OCI-LY1 (cell line): ENCODE data around the gene PYGB.

Experiments
- H2AFZ ChIP-seq: fragments of 200-600 bp; sonication (generic), shearing (Covaris generic); 2 replicates; pipeline ENCODE4 v1.6.0; 2014; ENCODE audit warnings: antibody characterized with exemption, mild to moderate bottlenecking, low read length
- H3F3A ChIP-seq: fragments of 200-600 bp; sonication (generic), shearing (Covaris generic); 2 replicates; pipeline ENCODE4 v1.6.0; 2014; ENCODE audit warnings: mild to moderate bottlenecking, antibody characterized with exemption, low read length, moderate library complexity; ENCODE audit not compliant: insufficient read depth
- H3K27ac ChIP-seq: fragments of 200-600 bp; sonication (generic); 2 replicates; pipeline ENCODE4 v1.5.1; 2014; ENCODE audit warnings: low read length, mixed run types, mild to moderate bottlenecking, low read depth; ENCODE audit not compliant: poor library complexity, severe bottlenecking
- H3K27me3 ChIP-seq: fragments of 200-600 bp; sonication (generic); 2 replicates; pipeline ENCODE4 v1.6.0; 2014; ENCODE audit warnings: antibody characterized with exemption, mild to moderate bottlenecking, low read length, moderate library complexity; ENCODE audit not compliant: insufficient read depth
- H3K36me3 ChIP-seq: fragments of 200-600 bp; sonication (generic); 2 replicates; pipeline ENCODE4 v1.6.1; 2014; ENCODE audit warnings: mild to moderate bottlenecking, antibody characterized with exemption, low read length, moderate library complexity, mixed read lengths; ENCODE audit not compliant: insufficient read depth
- H3K4me1 ChIP-seq: fragments of 200-600 bp; sonication (generic); 2 replicates; pipeline ENCODE4 v1.5.1; 2014; ENCODE audit warnings: mild to moderate bottlenecking, low read length, moderate library complexity; ENCODE audit not compliant: insufficient read depth, severe bottlenecking
- H3K4me2 ChIP-seq: fragments of 200-600 bp; sonication (generic), shearing (Covaris generic); 2 replicates; pipeline ENCODE4 v1.6.1; 2014; ENCODE audit warnings: low read length
- H3K4me3 ChIP-seq: fragments of 200-600 bp; sonication (generic); 2 replicates; pipeline ENCODE4 v1.5.1; 2014; ENCODE audit warnings: low read length, low read depth, mild to moderate bottlenecking, mixed read lengths; ENCODE audit not compliant: poor library complexity, severe bottlenecking
- H3K79me2 ChIP-seq: fragments of 200-600 bp; shearing (Covaris generic); 2 replicates; pipeline ENCODE4 v1.6.1; 2016; ENCODE audit warnings: mixed run types, low read length, mixed read lengths; ENCODE audit not compliant: insufficient read depth
- H3K9ac ChIP-seq: fragments of 200-600 bp; sonication (generic), shearing (Covaris generic); 2 replicates; pipeline ENCODE4 v1.6.1; 2014; ENCODE audit warnings: mild to moderate bottlenecking, low read length, mixed read lengths
- H3K9me2 ChIP-seq: fragments of 200-600 bp; sonication (generic), shearing (Covaris generic); 2 replicates; pipeline ENCODE4 v1.6.1; 2014; ENCODE audit warnings: low read depth, mild to moderate bottlenecking, low read length, mixed read lengths
- H3K9me3 ChIP-seq: fragments of 200-600 bp; shearing (Covaris generic); 2 replicates; pipeline ENCODE4 v1.6.1; 2014; ENCODE audit warnings: low read length, mixed read lengths
- H4K20me1 ChIP-seq: fragments of 200-600 bp; sonication (generic), shearing (Covaris generic); 2 replicates; pipeline ENCODE4 v1.6.0; 2016; ENCODE audit warnings: mild to moderate bottlenecking, low read length; ENCODE audit not compliant: insufficient read depth
- EZH2 ChIP-seq: fragments of 200-600 bp; sonication (generic), shearing (Covaris generic); IDR thresholded peaks from 2 replicates; pipeline ENCODE4 v1.8.0; 2017; ENCODE audit warnings: borderline replicate concordance, mixed run types, mild to moderate bottlenecking, antibody characterized with exemption, low read length, moderate library complexity, mixed read lengths
- TF ChIP-seq, protein P1 (sequence below): fragments of 200-600 bp; sonication (generic), shearing (Covaris generic); IDR thresholded peaks from 2 replicates; pipeline ENCODE4 v1.5.1; 2017; ENCODE audit warnings: mild to moderate bottlenecking, antibody characterized with exemption, low read length, moderate library complexity, mixed read lengths

The PYGB gene

DNA sequence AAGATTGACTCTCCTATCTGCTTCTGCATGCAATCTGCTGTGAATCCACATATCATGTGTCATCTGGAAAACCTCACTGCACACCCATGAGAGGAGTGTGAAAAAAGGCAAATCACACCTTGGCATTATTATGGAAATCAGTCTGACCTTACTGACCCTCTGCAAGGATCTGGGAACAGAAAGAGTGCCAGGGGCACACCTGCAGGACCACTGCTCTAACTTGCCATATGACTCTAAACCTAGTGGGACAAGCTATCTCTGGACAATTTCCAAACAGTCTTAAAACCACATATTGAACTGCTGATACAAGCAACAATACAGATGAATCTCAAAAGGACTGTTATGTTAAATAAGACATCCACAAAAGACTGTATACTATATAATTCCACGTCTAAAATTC is 92.5 kb downstream of the PYGB start:
- Histone ChIP-seq H3K79me2 (peaks cover 18% of the 10 kb centered on the region), H4K20me1 (no peaks in the 10 kb centered on the region), H3K36me3 (no peaks in the 10 kb centered on the region; the same call in 1 of the 2 replicates), H3K4me1 (peaks cover 22% of the 10 kb centered on the region), H3K9me2 (no peaks in the 10 kb centered on the region), H2AFZ (no peak overlapping the region), H3K9me3 (no peaks in the 10 kb centered on the region; the same call in 1 of the 2 replicates), H3F3A (no peaks in the 10 kb centered on the region), H3K27ac (no peak overlapping the region), H3K9ac (no peak overlapping the region), H3K4me2 (no peak overlapping the region), H3K27me3 (no peaks in the 10 kb centered on the region), H3K4me3 (no peak overlapping the region)
- TF ChIP-seq, protein P1, sequence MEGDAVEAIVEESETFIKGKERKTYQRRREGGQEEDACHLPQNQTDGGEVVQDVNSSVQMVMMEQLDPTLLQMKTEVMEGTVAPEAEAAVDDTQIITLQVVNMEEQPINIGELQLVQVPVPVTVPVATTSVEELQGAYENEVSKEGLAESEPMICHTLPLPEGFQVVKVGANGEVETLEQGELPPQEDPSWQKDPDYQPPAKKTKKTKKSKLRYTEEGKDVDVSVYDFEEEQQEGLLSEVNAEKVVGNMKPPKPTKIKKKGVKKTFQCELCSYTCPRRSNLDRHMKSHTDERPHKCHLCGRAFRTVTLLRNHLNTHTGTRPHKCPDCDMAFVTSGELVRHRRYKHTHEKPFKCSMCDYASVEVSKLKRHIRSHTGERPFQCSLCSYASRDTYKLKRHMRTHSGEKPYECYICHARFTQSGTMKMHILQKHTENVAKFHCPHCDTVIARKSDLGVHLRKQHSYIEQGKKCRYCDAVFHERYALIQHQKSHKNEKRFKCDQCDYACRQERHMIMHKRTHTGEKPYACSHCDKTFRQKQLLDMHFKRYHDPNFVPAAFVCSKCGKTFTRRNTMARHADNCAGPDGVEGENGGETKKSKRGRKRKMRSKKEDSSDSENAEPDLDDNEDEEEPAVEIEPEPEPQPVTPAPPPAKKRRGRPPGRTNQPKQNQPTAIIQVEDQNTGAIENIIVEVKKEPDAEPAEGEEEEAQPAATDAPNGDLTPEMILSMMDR: no peak
- TF ChIP-seq EZH2: no peak

DNA sequence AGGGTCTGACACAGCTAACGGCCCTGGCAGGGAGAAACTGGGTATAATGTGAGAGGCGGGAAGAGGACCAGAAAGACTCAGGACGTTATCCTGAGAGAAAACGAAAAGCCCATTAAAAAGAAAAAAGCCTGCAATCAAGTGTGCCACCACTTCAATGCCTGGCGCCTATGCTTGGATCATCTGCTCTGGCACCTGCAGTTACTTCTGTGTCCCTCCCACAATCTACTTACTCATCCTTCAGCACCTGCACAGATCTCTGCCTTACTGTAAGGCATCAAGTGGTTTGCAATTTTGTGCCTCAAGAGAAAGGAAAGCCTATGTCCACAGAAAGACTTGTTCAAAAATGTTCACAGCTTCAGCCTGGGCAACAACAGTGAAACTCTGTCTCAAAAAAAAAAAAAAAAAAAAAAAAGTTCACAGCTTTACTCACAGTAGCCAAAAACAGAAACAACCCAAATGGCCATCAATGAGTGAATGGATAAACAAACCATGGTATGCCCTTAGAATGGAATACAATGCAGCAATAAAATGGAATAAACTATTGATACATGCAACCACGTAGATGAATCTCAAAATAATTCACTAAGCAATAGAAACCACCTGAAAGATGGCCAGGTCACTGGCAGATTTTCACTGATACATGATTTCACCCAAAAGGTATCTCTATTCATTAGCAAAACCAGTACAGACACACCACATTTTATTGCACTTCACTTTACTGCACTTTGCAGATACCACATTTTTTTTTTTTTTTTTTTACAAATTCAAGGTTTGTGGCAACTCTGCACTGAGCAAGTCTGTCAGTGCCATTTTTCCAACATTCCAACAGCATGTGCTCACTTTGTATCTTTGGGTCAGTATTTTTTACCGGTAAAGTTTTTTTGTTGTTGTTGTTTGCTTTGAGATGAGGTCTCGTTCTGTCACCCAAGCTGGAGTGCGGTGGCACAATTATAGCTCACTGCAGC is 94.1 kb downstream of the PYGB start:
- no peaks in the 10 kb centered on the region for H3K27me3 ChIP-seq
- H3K4me3 ChIP-seq: no peak overlapping the region
- H3K9me3 ChIP-seq: no peaks in the 10 kb centered on the region
- no peaks in the 10 kb centered on the region for H4K20me1 ChIP-seq
- H3F3A ChIP-seq: no peaks in the 10 kb centered on the region
- no peak for TF ChIP-seq EZH2
- TF ChIP-seq, protein P1: no peak
- no peak overlapping the region for H3K9ac ChIP-seq
- no peak overlapping the region for H2AFZ ChIP-seq
- H3K27ac ChIP-seq: no peak overlapping the region
- no peaks in the 10 kb centered on the region; the same call in 1 of the 2 replicates for H3K36me3 ChIP-seq
- H3K9me2 ChIP-seq: no peaks in the 10 kb centered on the region
- peaks cover 18% of the 10 kb centered on the region for H3K79me2 ChIP-seq
- H3K4me2 ChIP-seq: no peak overlapping the region
- peaks cover 22% of the 10 kb centered on the region for H3K4me1 ChIP-seq

DNA sequence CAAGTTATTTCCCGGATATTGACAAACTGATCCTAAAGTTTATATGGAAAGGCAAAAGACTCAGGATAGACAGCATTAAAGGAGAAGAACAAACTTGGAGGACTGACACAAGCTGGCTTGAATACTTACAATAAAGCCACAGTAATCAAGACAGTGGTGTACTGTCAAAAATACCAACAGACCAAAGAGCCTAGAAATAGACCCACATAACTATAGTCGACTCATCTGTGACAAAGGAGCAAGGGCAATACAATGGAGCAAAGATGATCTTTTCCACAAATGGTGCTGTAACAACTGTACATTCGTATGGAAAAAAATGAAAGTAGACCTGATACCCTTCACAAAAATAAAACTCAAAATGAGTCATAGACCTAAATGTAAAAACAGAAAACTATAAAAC is 96.7 kb downstream of the PYGB start:
- H3K27me3 ChIP-seq: no peaks in the 10 kb centered on the region
- H3F3A ChIP-seq: no peaks in the 10 kb centered on the region
- H3K79me2 ChIP-seq: peaks cover 18% of the 10 kb centered on the region
- H3K9ac ChIP-seq: no peak overlapping the region
- H3K4me3 ChIP-seq: no peak overlapping the region
- no peaks in the 10 kb centered on the region for H3K9me2 ChIP-seq
- H3K36me3 ChIP-seq: no peaks in the 10 kb centered on the region
- H3K27ac ChIP-seq: no peak overlapping the region
- TF ChIP-seq, protein P1: no peak
- TF ChIP-seq EZH2: no peak
- no peaks in the 10 kb centered on the region for H3K9me3 ChIP-seq
- H4K20me1 ChIP-seq: no peaks in the 10 kb centered on the region
- no peak overlapping the region for H3K4me2 ChIP-seq
- peaks cover 22% of the 10 kb centered on the region for H3K4me1 ChIP-seq
- no peak overlapping the region for H2AFZ ChIP-seq
